GM23338 (cell line): Measurements from ENCODE around the gene BCR. TPM values are rescaled to one million over a fixed set of nuclear protein-coding genes. Genes with fewer than 3 reads are reported as not detected.

ENCODE experiments used
- ATAC-seq: fragments of 200-7000 bp; cut with Tn5 transposase; 3 replicates; pipeline ENCODE4 v1.9.1; 2020
- DNase-seq: peaks from one replicate; pipeline ENCODE4 v3.0.0-alpha.2; 2015; ENCODE audit warnings: low spot score
- H2AFZ ChIP-seq: fragments of 200-600 bp; sonication (generic); 2 replicates; pipeline ENCODE4 v1.8.0; 2016; ENCODE audit warnings: antibody characterized with exemption, mild to moderate bottlenecking, moderate library complexity
- H3F3A ChIP-seq: fragments of 200-600 bp; sonication (generic); replicated peaks from 2 replicates; pipeline ENCODE4 v1.8.0; 2017; ENCODE audit warnings: antibody characterized with exemption, mixed run types, low read depth
- H3K27ac ChIP-seq: fragments of 200-600 bp; sonication (generic); 2 replicates; pipeline ENCODE4 v1.6.1; 2016; ENCODE audit warnings: low read depth
- H3K27me3 ChIP-seq: fragments of 200-600 bp; sonication (generic); 2 replicates; pipeline ENCODE4 v1.8.0; 2016; ENCODE audit warnings: mild to moderate bottlenecking, mixed run types, moderate library complexity; ENCODE audit not compliant: insufficient read depth
- H3K36me3 ChIP-seq: fragments of 200-600 bp; sonication (generic); 2 replicates; pipeline ENCODE4 v1.8.0; 2016; ENCODE audit warnings: mild to moderate bottlenecking; ENCODE audit not compliant: insufficient read depth
- H3K4me1 ChIP-seq: fragments of 200-600 bp; sonication (generic); 2 replicates; pipeline ENCODE4 v1.8.0; 2016; ENCODE audit warnings: mild to moderate bottlenecking, moderate library complexity; ENCODE audit not compliant: insufficient read depth
- H3K4me2 ChIP-seq: fragments of 200-600 bp; sonication (generic); 2 replicates; pipeline ENCODE4 v1.7.1; 2017; ENCODE audit warnings: mixed run types
- H3K4me3 ChIP-seq: fragments of 200-600 bp; sonication (generic); 2 replicates; pipeline ENCODE4 v1.6.1; 2016; ENCODE audit warnings: mixed run types
- H3K79me2 ChIP-seq: fragments of 200-600 bp; sonication (generic); replicated peaks from 2 replicates; pipeline ENCODE4 v1.8.0; 2017; ENCODE audit warnings: mild to moderate bottlenecking; ENCODE audit not compliant: insufficient read depth
- H3K9me2 ChIP-seq: fragments of 200-600 bp; sonication (generic); 2 replicates; pipeline ENCODE4 v1.8.0; 2017; ENCODE audit not compliant: insufficient read depth
- H4K20me1 ChIP-seq: fragments of 200-600 bp; sonication (generic); replicated peaks from 2 replicates; pipeline ENCODE4 v1.8.0; 2017; ENCODE audit warnings: mild to moderate bottlenecking; ENCODE audit not compliant: insufficient read depth
- H3K27ac Mint-ChIP-seq: 2 replicates; pipeline ENCODE4 v1.8.0; 2020; ENCODE audit warnings: inconsistent platforms, mild to moderate bottlenecking, moderate library complexity, mixed read lengths
- H3K27me3 Mint-ChIP-seq: 3 replicates; pipeline ENCODE4 v1.8.0; 2022; ENCODE audit warnings: low read depth, mild to moderate bottlenecking, moderate library complexity, mixed read lengths, inconsistent platforms; ENCODE audit not compliant: insufficient read depth, poor library complexity
- H3K36me3 Mint-ChIP-seq: 3 replicates; pipeline ENCODE4 v1.8.0; 2021; ENCODE audit warnings: low read depth, mild to moderate bottlenecking, inconsistent platforms, moderate library complexity, mixed read lengths
- H3K4me1 Mint-ChIP-seq: 3 replicates; pipeline ENCODE4 v1.8.0; 2020; ENCODE audit warnings: mild to moderate bottlenecking, inconsistent platforms, mixed read lengths
- H3K4me3 Mint-ChIP-seq: 3 replicates; pipeline ENCODE4 v1.8.0; 2021; ENCODE audit warnings: moderate library complexity, mild to moderate bottlenecking, inconsistent platforms, mixed read lengths
- H3K9me3 Mint-ChIP-seq: 3 replicates; pipeline ENCODE4 v1.8.0; 2020; ENCODE audit warnings: moderate library complexity, mild to moderate bottlenecking, inconsistent platforms, mixed read lengths
- EZH2 ChIP-seq: fragments of 200-600 bp; sonication (generic); IDR thresholded peaks from one replicate; pipeline ENCODE4 v1.8.0; 2017; ENCODE audit warnings: antibody characterized with exemption, mild to moderate bottlenecking, low read depth; ENCODE audit not compliant: unreplicated experiment
- EZH2phosphoT487 ChIP-seq: fragments of 200-600 bp; sonication (generic); IDR thresholded peaks from one replicate; pipeline ENCODE4 v1.8.1; 2018; ENCODE audit warnings: antibody characterized with exemption; ENCODE audit not compliant: unreplicated experiment
- JUNB ChIP-seq: IDR thresholded peaks from one replicate; pipeline ENCODE4 v1.6.1; 2016; ENCODE audit warnings: antibody characterized with exemption; ENCODE audit not compliant: unreplicated experiment
- NANOG ChIP-seq: IDR thresholded peaks from 2 replicates; pipeline ENCODE4 v1.6.1; 2016; ENCODE audit warnings: antibody characterized with exemption, borderline replicate concordance
- POLR2AphosphoS5 ChIP-seq: IDR thresholded peaks from 2 replicates; pipeline ENCODE4 v1.6.1; 2016; ENCODE audit warnings: antibody characterized with exemption, low read depth
- STAT1 ChIP-seq: IDR thresholded peaks from one replicate; pipeline ENCODE4 v1.6.1; 2016; ENCODE audit warnings: antibody characterized with exemption; ENCODE audit not compliant: unreplicated experiment
- ZNF331 ChIP-seq: fragments of 250-450 bp; sonication (Bioruptor Pico); IDR thresholded peaks from 2 replicates; pipeline ENCODE4 v1.5.0; 2020; ENCODE audit warnings: low read depth, mild to moderate bottlenecking, moderate library complexity
- polyA plus RNA-seq: library from polyadenylated mRNA; unstranded; fragments of >200 nt; fragmentation: Nextera tagmentation; extraction: Ambion mirVana; gene quantifications from 2 replicates; pipeline ENCODE4 v1.2.1, GENCODE V29; 2016
- total RNA-seq: library from RNA; depleted of rRNA; stranded (reverse); fragments of >200 nt; shearing (Covaris generic); gene quantifications from 2 replicates; pipeline ENCODE4 v1.2.3, GENCODE V29; 2014
- TF ChIP-seq, protein P1 (sequence below), 2 experiments: fragments of 200-600 bp in 1 of 2; sonication (generic) in 1 of 2; conservative IDR thresholded peaks; 2 replicates each; pipeline versions ENCODE4 v1.5.1 to v1.6.1; 2016 to 2017; ENCODE audit warnings: antibody characterized with exemption in 2 of 2, low read depth in 2 of 2, mild to moderate bottlenecking in 2 of 2, moderate library complexity in 1 of 2
- TF ChIP-seq, protein P2 (sequence below): fragments of 250-450 bp; sonication (Bioruptor Pico); IDR thresholded peaks from 2 replicates; pipeline ENCODE4 v1.5.0; 2020; ENCODE audit warnings: mild to moderate bottlenecking, moderate library complexity
- TF ChIP-seq, protein P3 (sequence below): IDR thresholded peaks from one replicate; pipeline ENCODE4 v1.6.1; 2018; ENCODE audit warnings: antibody characterized with exemption; ENCODE audit not compliant: unreplicated experiment

BCR gene
- total and polyA plus RNA-seq, 2 experiments from 2014 or later: 17.7 to 121 TPM

GRCh38 chr22:23149743-23150238, 30.5 kb upstream of the BCR start:
- H4K20me1 ChIP-seq: no peaks in the 10 kb centered on the region
- ATAC-seq (peak; percentile 16), DNase-seq (peak; percentile 60)
- no peaks in the 10 kb centered on the region for H3K79me2 ChIP-seq
- peaks cover 16% of the 10 kb centered on the region; the same call in 1 of the 2 replicates for H3K27me3 ChIP-seq
- Mint-ChIP-seq H3K4me1 (peaks cover 33% of the 10 kb centered on the region), H3K27ac (no peak overlapping the region), H3K27me3 (peaks cover 31% of the 10 kb centered on the region), H3K4me3 (no peak overlapping the region), H3K36me3 (no peaks in the 10 kb centered on the region), H3K9me3 (no peaks in the 10 kb centered on the region; the same call in 2 of the 3 replicates)
- H3K36me3 ChIP-seq: no peaks in the 10 kb centered on the region
- H3K4me1 ChIP-seq: peaks cover 10% of the 10 kb centered on the region; the same call in 1 of the 2 replicates
- no peak overlapping the region for H3K4me3 ChIP-seq
- 0 out of 2 replicates have a peak overlapping the region, but pooled peaks have one; percentile 48 for H3K4me2 ChIP-seq
- H3K9me2 ChIP-seq: no peaks in the 10 kb centered on the region
- no peak overlapping the region for H2AFZ ChIP-seq
- no peaks in the 10 kb centered on the region for H3F3A ChIP-seq
- no peak for TF ChIP-seq EZH2
- no peak overlapping the region for H3K27ac ChIP-seq

DNA sequence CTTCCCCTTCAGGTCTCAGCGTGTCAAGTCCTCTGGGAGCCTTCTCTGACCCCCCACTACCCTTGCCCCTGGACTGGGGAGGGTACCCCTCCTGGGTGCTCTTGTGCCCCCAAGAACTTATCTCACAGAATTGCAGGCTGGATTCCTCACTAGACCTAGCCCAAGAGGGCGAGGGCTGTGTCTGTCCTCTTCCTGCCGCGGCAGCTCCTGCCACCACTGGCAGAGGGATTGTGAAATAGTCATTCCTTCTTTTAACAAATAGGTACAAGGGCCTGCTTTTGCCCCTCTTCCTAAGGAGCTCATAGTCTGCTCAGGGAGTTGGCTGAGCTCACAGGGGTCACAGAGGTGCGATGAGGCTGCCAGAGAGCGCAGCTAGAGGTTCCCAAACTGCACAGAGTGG, 29.5 kb upstream of the BCR start:
- Mint-ChIP-seq H3K9me3 (no peaks in the 10 kb centered on the region; the same call in 2 of the 3 replicates), H3K4me1 (peaks cover 39% of the 10 kb centered on the region), H3K36me3 (no peaks in the 10 kb centered on the region), H3K4me3 (no peak overlapping the region), H3K27me3 (peaks cover 27% of the 10 kb centered on the region), H3K27ac (no peak overlapping the region)
- Histone ChIP-seq H2AFZ (no peak overlapping the region), H3K9me2 (no peaks in the 10 kb centered on the region), H3K79me2 (no peaks in the 10 kb centered on the region), H3K36me3 (no peaks in the 10 kb centered on the region), H3F3A (no peaks in the 10 kb centered on the region), H4K20me1 (no peaks in the 10 kb centered on the region), H3K27me3 (peaks cover 15% of the 10 kb centered on the region; the same call in 1 of the 2 replicates), H3K27ac (no peak overlapping the region), H3K4me1 (peaks cover 5% of the 10 kb centered on the region; the same call in 1 of the 2 replicates), H3K4me2 (no peak overlapping the region), H3K4me3 (no peak overlapping the region)
- ATAC-seq: no peak
- no peak for DNase-seq
- no peak for TF ChIP-seq NANOG
- TF ChIP-seq, protein P1, sequence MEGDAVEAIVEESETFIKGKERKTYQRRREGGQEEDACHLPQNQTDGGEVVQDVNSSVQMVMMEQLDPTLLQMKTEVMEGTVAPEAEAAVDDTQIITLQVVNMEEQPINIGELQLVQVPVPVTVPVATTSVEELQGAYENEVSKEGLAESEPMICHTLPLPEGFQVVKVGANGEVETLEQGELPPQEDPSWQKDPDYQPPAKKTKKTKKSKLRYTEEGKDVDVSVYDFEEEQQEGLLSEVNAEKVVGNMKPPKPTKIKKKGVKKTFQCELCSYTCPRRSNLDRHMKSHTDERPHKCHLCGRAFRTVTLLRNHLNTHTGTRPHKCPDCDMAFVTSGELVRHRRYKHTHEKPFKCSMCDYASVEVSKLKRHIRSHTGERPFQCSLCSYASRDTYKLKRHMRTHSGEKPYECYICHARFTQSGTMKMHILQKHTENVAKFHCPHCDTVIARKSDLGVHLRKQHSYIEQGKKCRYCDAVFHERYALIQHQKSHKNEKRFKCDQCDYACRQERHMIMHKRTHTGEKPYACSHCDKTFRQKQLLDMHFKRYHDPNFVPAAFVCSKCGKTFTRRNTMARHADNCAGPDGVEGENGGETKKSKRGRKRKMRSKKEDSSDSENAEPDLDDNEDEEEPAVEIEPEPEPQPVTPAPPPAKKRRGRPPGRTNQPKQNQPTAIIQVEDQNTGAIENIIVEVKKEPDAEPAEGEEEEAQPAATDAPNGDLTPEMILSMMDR (conservative IDR thresholded peaks at IDR 0.05; ENCODE audit: low read depth in 2 of 2): no peak
- no peak for TF ChIP-seq STAT1
- TF ChIP-seq, protein P2, sequence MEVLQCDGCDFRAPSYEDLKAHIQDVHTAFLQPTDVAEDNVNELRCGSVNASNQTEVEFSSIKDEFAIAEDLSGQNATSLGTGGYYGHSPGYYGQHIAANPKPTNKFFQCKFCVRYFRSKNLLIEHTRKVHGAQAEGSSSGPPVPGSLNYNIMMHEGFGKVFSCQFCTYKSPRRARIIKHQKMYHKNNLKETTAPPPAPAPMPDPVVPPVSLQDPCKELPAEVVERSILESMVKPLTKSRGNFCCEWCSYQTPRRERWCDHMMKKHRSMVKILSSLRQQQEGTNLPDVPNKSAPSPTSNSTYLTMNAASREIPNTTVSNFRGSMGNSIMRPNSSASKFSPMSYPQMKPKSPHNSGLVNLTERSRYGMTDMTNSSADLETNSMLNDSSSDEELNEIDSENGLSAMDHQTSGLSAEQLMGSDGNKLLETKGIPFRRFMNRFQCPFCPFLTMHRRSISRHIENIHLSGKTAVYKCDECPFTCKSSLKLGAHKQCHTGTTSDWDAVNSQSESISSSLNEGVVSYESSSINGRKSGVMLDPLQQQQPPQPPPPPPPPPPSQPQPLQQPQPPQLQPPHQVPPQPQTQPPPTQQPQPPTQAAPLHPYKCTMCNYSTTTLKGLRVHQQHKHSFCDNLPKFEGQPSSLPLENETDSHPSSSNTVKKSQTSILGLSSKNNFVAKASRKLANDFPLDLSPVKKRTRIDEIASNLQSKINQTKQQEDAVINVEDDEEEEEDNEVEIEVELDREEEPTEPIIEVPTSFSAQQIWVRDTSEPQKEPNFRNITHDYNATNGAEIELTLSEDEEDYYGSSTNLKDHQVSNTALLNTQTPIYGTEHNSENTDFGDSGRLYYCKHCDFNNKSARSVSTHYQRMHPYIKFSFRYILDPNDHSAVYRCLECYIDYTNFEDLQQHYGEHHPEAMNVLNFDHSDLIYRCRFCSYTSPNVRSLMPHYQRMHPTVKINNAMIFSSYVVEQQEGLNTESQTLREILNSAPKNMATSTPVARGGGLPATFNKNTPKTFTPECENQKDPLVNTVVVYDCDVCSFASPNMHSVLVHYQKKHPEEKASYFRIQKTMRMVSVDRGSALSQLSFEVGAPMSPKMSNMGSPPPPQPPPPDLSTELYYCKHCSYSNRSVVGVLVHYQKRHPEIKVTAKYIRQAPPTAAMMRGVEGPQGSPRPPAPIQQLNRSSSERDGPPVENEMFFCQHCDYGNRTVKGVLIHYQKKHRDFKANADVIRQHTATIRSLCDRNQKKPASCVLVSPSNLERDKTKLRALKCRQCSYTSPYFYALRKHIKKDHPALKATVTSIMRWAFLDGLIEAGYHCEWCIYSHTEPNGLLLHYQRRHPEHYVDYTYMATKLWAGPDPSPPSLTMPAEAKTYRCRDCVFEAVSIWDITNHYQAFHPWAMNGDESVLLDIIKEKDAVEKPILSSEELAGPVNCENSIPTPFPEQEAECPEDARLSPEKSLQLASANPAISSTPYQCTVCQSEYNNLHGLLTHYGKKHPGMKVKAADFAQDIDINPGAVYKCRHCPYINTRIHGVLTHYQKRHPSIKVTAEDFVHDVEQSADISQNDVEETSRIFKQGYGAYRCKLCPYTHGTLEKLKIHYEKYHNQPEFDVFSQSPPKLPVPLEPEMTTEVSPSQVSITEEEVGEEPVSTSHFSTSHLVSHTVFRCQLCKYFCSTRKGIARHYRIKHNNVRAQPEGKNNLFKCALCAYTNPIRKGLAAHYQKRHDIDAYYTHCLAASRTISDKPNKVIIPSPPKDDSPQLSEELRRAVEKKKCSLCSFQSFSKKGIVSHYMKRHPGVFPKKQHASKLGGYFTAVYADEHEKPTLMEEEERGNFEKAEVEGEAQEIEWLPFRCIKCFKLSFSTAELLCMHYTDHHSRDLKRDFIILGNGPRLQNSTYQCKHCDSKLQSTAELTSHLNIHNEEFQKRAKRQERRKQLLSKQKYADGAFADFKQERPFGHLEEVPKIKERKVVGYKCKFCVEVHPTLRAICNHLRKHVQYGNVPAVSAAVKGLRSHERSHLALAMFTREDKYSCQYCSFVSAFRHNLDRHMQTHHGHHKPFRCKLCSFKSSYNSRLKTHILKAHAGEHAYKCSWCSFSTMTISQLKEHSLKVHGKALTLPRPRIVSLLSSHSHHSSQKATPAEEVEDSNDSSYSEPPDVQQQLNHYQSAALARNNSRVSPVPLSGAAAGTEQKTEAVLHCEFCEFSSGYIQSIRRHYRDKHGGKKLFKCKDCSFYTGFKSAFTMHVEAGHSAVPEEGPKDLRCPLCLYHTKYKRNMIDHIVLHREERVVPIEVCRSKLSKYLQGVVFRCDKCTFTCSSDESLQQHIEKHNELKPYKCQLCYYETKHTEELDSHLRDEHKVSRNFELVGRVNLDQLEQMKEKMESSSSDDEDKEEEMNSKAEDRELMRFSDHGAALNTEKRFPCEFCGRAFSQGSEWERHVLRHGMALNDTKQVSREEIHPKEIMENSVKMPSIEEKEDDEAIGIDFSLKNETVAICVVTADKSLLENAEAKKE (CRISPR knock-in tag): no peak
- TF ChIP-seq EZH2phosphoT487: no peak
- no peak for TF ChIP-seq EZH2
- no peak for TF ChIP-seq POLR2AphosphoS5
- no peak for TF ChIP-seq JUNB
- TF ChIP-seq ZNF331 (CRISPR knock-in tag): no peak
- TF ChIP-seq, protein P3, sequence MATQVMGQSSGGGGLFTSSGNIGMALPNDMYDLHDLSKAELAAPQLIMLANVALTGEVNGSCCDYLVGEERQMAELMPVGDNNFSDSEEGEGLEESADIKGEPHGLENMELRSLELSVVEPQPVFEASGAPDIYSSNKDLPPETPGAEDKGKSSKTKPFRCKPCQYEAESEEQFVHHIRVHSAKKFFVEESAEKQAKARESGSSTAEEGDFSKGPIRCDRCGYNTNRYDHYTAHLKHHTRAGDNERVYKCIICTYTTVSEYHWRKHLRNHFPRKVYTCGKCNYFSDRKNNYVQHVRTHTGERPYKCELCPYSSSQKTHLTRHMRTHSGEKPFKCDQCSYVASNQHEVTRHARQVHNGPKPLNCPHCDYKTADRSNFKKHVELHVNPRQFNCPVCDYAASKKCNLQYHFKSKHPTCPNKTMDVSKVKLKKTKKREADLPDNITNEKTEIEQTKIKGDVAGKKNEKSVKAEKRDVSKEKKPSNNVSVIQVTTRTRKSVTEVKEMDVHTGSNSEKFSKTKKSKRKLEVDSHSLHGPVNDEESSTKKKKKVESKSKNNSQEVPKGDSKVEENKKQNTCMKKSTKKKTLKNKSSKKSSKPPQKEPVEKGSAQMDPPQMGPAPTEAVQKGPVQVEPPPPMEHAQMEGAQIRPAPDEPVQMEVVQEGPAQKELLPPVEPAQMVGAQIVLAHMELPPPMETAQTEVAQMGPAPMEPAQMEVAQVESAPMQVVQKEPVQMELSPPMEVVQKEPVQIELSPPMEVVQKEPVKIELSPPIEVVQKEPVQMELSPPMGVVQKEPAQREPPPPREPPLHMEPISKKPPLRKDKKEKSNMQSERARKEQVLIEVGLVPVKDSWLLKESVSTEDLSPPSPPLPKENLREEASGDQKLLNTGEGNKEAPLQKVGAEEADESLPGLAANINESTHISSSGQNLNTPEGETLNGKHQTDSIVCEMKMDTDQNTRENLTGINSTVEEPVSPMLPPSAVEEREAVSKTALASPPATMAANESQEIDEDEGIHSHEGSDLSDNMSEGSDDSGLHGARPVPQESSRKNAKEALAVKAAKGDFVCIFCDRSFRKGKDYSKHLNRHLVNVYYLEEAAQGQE: no peak
